HEK293T (cell line): ENCODE measurements around the gene MIA3.

Experiments used
- CTCF ChIA-PET: fragments of 350-600 bp; formaldehyde crosslinking; extraction: SDS; loops from one replicate; lab custom pipeline; 2021; ENCODE audit warnings: antibody characterized with exemption, inconsistent platforms; lab: Yijun Ruan, JAX
- POLR2A ChIA-PET: fragments of 350-600 bp; formaldehyde crosslinking; extraction: SDS; loops from one replicate; lab custom pipeline; 2020; ENCODE audit warnings: antibody characterized with exemption, inconsistent platforms; lab: Yijun Ruan, JAX
- DNase-seq: peaks from one replicate; pipeline ENCODE4 v3.0.0; 2012; ENCODE audit warnings: mixed read lengths; ENCODE audit errors: extremely low spot score
- ARNT ChIP-seq: fragments of 450-650 bp; IDR thresholded peaks from 2 replicates; pipeline ENCODE4 v1.6.1; 2017; ENCODE audit warnings: mild to moderate bottlenecking
- BHLHE40 ChIP-seq: fragments of 450-650 bp; IDR thresholded peaks from 2 replicates; pipeline ENCODE4 v1.6.1; 2016; ENCODE audit warnings: mild to moderate bottlenecking, moderate library complexity, borderline replicate concordance
- CTBP1 ChIP-seq: fragments of 450-650 bp; IDR thresholded peaks from 2 replicates; pipeline ENCODE4 v1.6.1; 2016; ENCODE audit warnings: borderline replicate concordance
- ELF4 ChIP-seq: fragments of 450-650 bp; IDR thresholded peaks from 2 replicates; pipeline ENCODE4 v1.6.1; 2017; ENCODE audit warnings: antibody characterized with exemption
- FOXA1 ChIP-seq: fragments of 450-650 bp; IDR thresholded peaks from 2 replicates; pipeline ENCODE4 v1.6.1; 2016; ENCODE audit warnings: mild to moderate bottlenecking
- FOXK2 ChIP-seq: fragments of 450-650 bp; IDR thresholded peaks from 2 replicates; pipeline ENCODE4 v1.6.1; 2016; ENCODE audit warnings: mild to moderate bottlenecking
- FOXM1 ChIP-seq: fragments of 450-650 bp; IDR thresholded peaks from 2 replicates; pipeline ENCODE4 v1.6.1; 2017; ENCODE audit warnings: mild to moderate bottlenecking, borderline replicate concordance
- HDGF ChIP-seq: fragments of 450-650 bp; IDR thresholded peaks from 2 replicates; pipeline ENCODE4 v1.6.1; 2017; ENCODE audit warnings: antibody characterized with exemption, borderline replicate concordance
- L3MBTL2 ChIP-seq: fragments of 450-650 bp; conservative IDR thresholded peaks from 2 replicates; pipeline ENCODE4 v1.6.1; 2016; ENCODE audit warnings: mild to moderate bottlenecking
- LEF1 ChIP-seq: fragments of 450-650 bp; IDR thresholded peaks from 2 replicates; pipeline ENCODE4 v1.6.1; 2017; ENCODE audit warnings: mild to moderate bottlenecking, borderline replicate concordance
- NFRKB ChIP-seq: fragments of 450-650 bp; IDR thresholded peaks from 2 replicates; pipeline ENCODE4 v1.6.1; 2016; ENCODE audit warnings: mild to moderate bottlenecking, moderate library complexity
- SP1 ChIP-seq: fragments of 450-650 bp; IDR thresholded peaks from 2 replicates; pipeline ENCODE4 v1.6.1; 2017
- SUZ12 ChIP-seq: fragments of 450-650 bp; IDR thresholded peaks from 2 replicates; pipeline ENCODE4 v1.6.1; 2016; ENCODE audit warnings: mild to moderate bottlenecking
- TARDBP ChIP-seq: fragments of 450-650 bp; IDR thresholded peaks from 2 replicates; pipeline ENCODE4 v1.6.1; 2016
- ZNF384 ChIP-seq: fragments of 450-650 bp; IDR thresholded peaks from 2 replicates; pipeline ENCODE4 v1.6.1; 2016
- TF ChIP-seq, protein P1 (sequence below): fragments of 450-650 bp; IDR thresholded peaks from 2 replicates; pipeline ENCODE4 v1.6.1; 2016

The MIA3 gene

DNA sequence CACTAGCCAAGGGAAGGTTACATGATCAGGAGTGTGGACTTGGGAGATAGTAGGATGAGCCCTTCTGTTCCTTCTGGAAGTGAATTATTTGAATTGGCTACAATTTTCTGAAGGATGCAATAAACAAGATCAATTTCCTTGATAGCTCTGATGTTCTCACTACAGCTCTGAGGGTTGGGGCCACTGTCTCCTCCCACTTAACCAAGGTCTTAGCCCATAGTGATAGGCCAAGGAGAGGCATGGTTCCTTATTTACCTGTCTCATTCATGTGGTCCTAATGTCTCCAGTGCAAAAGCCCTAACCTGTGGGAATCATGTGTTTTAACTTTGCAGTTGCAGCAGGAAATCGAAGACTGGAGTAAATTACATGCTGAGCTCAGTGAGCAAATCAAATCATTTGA, 34.8 kb downstream of the MIA3 start:
- CTCF ChIA-PET = no interaction called here
- POLR2A ChIA-PET = interaction anchor here (2.3 kb wide), 1 partner anchor 8 kb away, joined by 7 read pairs; no protein-coding TSS in a partner anchor
- no peak for DNase-seq
- no peak for TF ChIP-seq FOXA1
- TF ChIP-seq HDGF = no peak
- no peak for TF ChIP-seq ELF4
- no peak for TF ChIP-seq NFRKB
- TF ChIP-seq, protein P1, sequence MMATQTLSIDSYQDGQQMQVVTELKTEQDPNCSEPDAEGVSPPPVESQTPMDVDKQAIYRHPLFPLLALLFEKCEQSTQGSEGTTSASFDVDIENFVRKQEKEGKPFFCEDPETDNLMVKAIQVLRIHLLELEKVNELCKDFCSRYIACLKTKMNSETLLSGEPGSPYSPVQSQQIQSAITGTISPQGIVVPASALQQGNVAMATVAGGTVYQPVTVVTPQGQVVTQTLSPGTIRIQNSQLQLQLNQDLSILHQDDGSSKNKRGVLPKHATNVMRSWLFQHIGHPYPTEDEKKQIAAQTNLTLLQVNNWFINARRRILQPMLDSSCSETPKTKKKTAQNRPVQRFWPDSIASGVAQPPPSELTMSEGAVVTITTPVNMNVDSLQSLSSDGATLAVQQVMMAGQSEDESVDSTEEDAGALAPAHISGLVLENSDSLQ = no peak
- no peak for TF ChIP-seq CTBP1
- TF ChIP-seq FOXM1 = no peak

DNA sequence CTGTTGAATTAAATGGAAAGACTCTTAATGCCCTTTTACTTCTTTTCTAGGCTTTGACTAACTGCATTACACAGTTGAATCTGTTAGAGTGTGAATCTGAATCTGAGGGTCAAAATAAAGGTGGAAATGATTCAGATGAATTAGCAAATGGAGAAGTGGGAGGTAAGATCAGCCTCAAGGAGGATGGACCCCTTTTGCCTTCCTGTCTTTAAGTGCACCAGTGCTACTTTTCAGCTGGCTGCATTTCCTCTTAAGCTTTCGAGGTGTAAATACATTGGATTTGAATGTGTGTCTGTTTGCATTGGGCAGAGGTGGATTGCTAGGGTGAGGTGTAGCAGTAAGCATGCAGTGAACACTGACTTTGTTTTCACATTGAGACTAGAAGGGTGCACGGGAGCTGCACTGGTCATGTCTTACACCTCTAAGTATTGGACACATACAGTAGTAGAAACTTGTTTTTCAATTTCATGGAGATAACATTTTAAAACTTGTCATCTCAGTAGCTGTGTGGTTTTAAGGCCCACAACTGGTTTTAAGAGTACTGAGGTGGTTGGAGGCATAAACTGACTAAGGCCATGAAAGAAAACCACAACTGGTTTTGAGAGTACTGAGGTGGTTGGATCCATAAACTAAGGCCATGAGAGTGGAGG, 35.4 kb downstream of the MIA3 start:
- DNase-seq = no peak
- CTCF ChIA-PET = no interaction called here
- POLR2A ChIA-PET = interaction anchor here (2.3 kb wide), 1 partner anchor 9 kb away, joined by 7 read pairs; no protein-coding TSS in a partner anchor
- TF ChIP-seq FOXK2 (no peak), FOXA1 (no peak), SP1 (no peak)

DNA sequence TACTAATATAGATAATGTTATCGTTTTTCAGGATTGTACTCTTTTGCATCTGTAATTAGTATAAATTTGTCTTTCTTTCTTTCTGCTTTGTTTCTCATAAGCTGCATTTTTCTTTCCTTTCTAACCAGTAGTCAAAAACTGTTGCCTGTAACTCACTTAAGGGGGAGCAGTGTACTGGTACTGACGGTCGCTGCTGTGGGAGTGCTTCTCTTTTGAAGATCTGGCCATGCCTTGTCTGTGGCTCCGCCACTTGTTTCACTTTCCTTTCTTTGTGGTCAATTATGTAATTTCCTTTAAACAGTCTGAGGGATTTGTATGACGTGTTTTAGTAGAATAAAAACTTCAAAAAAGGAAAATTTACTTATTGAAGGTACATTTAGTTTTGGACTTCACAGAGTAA, 37.0 kb downstream of the MIA3 start:
- TF ChIP-seq NFRKB = no peak
- CTCF ChIA-PET = no interaction called here
- POLR2A ChIA-PET = interaction anchor here (2.3 kb wide), 1 partner anchor 11 kb away, joined by 7 read pairs; no protein-coding TSS in a partner anchor
- no peak for DNase-seq

DNA sequence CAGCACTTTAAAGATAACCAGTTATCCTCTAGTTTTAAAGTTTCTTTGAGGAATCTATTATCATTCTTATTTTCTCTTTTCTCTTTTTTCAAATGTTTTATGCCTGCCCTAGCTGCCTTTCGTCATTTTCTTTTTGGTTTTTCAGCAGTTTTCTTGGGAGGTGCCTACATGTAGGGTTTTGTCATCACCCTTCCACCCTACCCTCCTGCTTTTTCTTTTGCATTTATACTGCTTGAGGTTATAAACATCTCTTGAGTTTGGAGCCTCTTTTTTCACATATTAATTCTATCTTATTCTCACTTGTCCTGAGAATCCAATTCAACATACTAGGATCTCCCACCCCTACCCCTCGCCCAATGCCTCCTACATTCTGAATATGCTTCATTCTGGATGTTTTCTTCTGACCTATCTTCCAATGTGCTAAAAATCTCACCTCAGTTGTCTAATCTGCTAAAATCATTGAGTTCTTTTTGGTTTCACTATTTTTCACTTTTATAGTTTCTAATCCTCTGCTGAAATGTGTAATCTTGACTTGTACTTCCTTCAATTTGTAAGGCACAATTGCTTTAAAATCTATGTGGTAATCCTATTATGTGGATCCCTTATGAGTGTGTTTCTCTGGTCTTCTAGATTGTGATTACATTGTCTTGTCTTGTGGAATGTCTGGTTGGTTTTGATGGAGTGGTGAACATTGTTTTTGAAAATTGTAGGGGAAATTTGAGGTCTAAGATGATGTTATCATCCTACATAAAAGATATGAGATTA, 38.7 kb downstream of the MIA3 start:
- no peak for TF ChIP-seq SP1
- no peak for TF ChIP-seq ARNT
- no peak for TF ChIP-seq TARDBP
- TF ChIP-seq BHLHE40 = no peak
- TF ChIP-seq FOXM1 = no peak
- no peak for TF ChIP-seq FOXA1
- TF ChIP-seq CTBP1 = no peak
- TF ChIP-seq L3MBTL2 = no peak
- no peak for TF ChIP-seq NFRKB
- no peak for DNase-seq
- ChIA-PET POLR2A (no interaction called here), CTCF (no interaction called here)

DNA sequence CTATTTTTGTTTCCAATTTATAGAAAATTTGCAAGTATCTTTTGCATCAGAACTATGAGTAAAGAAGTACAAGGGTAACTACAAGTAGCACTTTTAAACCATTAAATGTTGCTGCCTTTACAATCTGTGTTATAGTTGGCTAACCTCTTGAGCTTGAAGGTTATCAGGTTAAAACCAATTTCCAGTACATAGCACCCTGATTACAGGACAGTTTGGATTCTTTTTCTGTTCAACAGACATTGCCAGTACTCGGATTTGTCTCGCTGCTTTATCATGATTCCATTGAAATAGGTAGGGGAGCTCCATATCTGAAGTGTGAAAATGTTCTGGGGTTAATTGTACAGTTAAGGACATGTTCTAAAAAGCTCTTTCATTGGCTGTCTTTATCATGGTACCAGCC, 40.0 kb downstream of the MIA3 start:
- ChIA-PET POLR2A (interaction anchor here (0.5 to 1.4 kb wide), 2 partner anchors 13 to 14 kb away, joined by 3 read pairs; no protein-coding TSS in a partner anchor), CTCF (no interaction called here)
- TF ChIP-seq BHLHE40 = no peak
- TF ChIP-seq TARDBP = no peak
- TF ChIP-seq HDGF = no peak
- no peak for TF ChIP-seq L3MBTL2
- TF ChIP-seq ELF4 = no peak
- no peak for TF ChIP-seq FOXK2
- TF ChIP-seq LEF1 = no peak
- no peak for TF ChIP-seq NFRKB
- TF ChIP-seq FOXM1 = no peak
- TF ChIP-seq SUZ12 = no peak
- TF ChIP-seq, protein P1 = no peak
- TF ChIP-seq ZNF384 = no peak
- DNase-seq = no peak

DNA sequence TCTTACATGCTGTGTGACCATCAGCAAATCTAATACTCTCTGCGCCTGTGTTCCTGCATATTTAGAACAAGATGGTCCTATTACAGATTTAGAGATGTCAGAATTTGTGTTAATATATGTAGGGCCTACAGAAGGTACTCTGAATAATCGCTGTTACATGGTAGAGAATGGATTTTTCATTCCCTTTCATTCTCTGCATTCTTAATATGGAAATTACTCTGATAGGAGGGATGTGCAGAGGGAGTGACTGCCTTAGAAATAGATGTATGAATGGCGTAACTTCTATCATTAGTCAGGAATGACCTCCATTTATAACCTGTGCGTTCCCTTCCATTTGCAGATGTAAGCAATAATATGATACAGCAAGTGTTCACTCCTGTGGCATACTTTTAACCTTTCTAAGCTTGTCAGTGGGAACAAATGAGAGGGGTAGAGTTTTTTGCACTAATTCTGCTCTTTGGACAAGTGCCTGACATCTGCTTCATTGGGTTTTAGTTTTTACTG, 45.6 kb downstream of the MIA3 start:
- ChIA-PET POLR2A (no interaction called here), CTCF (no interaction called here)
- no peak for DNase-seq
- TF ChIP-seq ZNF384 (no peak), L3MBTL2 (no peak), LEF1 (no peak), NFRKB (no peak), FOXM1 (no peak), FOXA1 (no peak), BHLHE40 (no peak), TARDBP (no peak), SUZ12 (no peak), FOXK2 (no peak), SP1 (no peak), ARNT (no peak), HDGF (no peak), CTBP1 (no peak), ELF4 (no peak)
- TF ChIP-seq, protein P1 = no peak
